Liver (tissue), 3 donors: Measurements from ENCODE around the gene ASAP2.

ENCODE experiments used
- CTCF ChIP-seq: fragments of 150-350 bp; IDR thresholded peaks from 2 replicates; pipeline ENCODE4 v1.5.1; 2017; ENCODE audit warnings: improper control_type of control experiment, low read depth, low read length; ENCODE audit not compliant: missing input control
- GABPA ChIP-seq, 2 donors: IDR thresholded peaks in 1 of 2; conservative IDR thresholded peaks in 1 of 2; 2 replicates each; pipeline ENCODE4 v1.6.1; 2016; ENCODE audit warnings: antibody characterized with exemption in 2 of 2, mild to moderate bottlenecking in 1 of 2, moderate library complexity in 1 of 2
- REST ChIP-seq: IDR thresholded peaks from 2 replicates; pipeline ENCODE4 v1.6.1; 2016; ENCODE audit warnings: antibody characterized with exemption, mild to moderate bottlenecking
- SP1 ChIP-seq: IDR thresholded peaks from 2 replicates; pipeline ENCODE4 v1.6.1; 2018; ENCODE audit warnings: antibody characterized with exemption, mild to moderate bottlenecking
- donor health status: healthy.
- donor health status: healthy.

- TF ChIP-seq CTCF (no peak), REST (no peak), SP1 (no peak), GABPA (IDR thresholded peaks at IDR 0.05 in 1 of 2, conservative IDR thresholded peaks at IDR 0.05 in 1 of 2) (no peak)
Measured at GRCh38 chr2:9215680-9216079, 9.1 kb downstream of the ASAP2 start.
